CD14-positive monocyte (primary cell): ENCODE data around the gene UBR1. TPM values are rescaled to one million over a fixed set of nuclear protein-coding genes. Genes with fewer than 3 reads are reported as not detected.
"Not testable (repeated sequence)": the region's sequence is repeated elsewhere in the genome, so short reads cannot be mapped to it uniquely, and the experiment has no call there.

Experiments used
- DNase-seq, 3 donors: peaks; one replicate each; pipeline ENCODE4 v3.0.0-alpha.2; 2011 to 2022
- H2AFZ ChIP-seq: 2 replicates; pipeline ENCODE4 v1.6.0; 2012; ENCODE audit warnings: mild to moderate bottlenecking, low read depth, low read length, inconsistent platforms; ENCODE audit not compliant: insufficient read depth, poor library complexity, severe bottlenecking
- H3K27ac ChIP-seq, 2 donors: 1 replicate in 1 of 2; 2 replicates in 1 of 2; pipeline ENCODE4 v1.5.1; 2012 to 2013; ENCODE audit warnings: low read length in 2 of 2, control low read depth in 1 of 2, inconsistent platforms in 1 of 2, low read depth in 1 of 2, mild to moderate bottlenecking in 1 of 2
- H3K27me3 ChIP-seq, 2 donors: one replicate each; pipeline versions ENCODE4 v1.6.0 to v1.6.1; 2011 to 2013; ENCODE audit warnings: low read length in 2 of 2; ENCODE audit not compliant: control insufficient read depth in 2 of 2, insufficient read depth in 2 of 2
- H3K36me3 ChIP-seq, 2 donors: replicated peaks in 1 of 2; 1 replicate in 1 of 2; 2 replicates in 1 of 2; pipeline versions ENCODE4 v1.5.1 to v1.6.1; 2012 to 2013; ENCODE audit warnings: low read length in 2 of 2, control low read depth in 1 of 2, inconsistent platforms in 1 of 2, mild to moderate bottlenecking in 1 of 2; ENCODE audit not compliant: insufficient read depth in 2 of 2, control insufficient read depth in 1 of 2
- H3K4me1 ChIP-seq, 2 donors: 1 replicate in 1 of 2; 2 replicates in 1 of 2; pipeline versions ENCODE4 v1.5.1 to v1.6.1; 2012 to 2013; ENCODE audit warnings: low read length in 2 of 2, control low read depth in 1 of 2, inconsistent platforms in 1 of 2, mild to moderate bottlenecking in 1 of 2, moderate library complexity in 1 of 2; ENCODE audit not compliant: insufficient read depth in 2 of 2, control insufficient read depth in 1 of 2
- H3K4me2 ChIP-seq: replicated peaks from 2 replicates; pipeline ENCODE3; 2012; ENCODE audit warnings: low read length, moderate library complexity, mild to moderate bottlenecking; ENCODE audit not compliant: poor library complexity, severe bottlenecking; ENCODE audit errors: extremely low read depth
- H3K4me3 ChIP-seq, 3 experiments: fragments of 200-600 bp in 1 of 3; sonication (generic) in 1 of 3; replicated peaks in 1 of 3; 1 replicate in 2 of 3; 2 replicates in 1 of 3; pipeline ENCODE4 v1.5.1; 2011 to 2013; ENCODE audit warnings: low read length in 3 of 3, mild to moderate bottlenecking in 3 of 3, control low read depth in 2 of 3, low read depth in 2 of 3, inconsistent platforms in 1 of 3, moderate library complexity in 1 of 3
- H3K79me2 ChIP-seq: 2 replicates; pipeline ENCODE4 v1.6.0; 2012; ENCODE audit warnings: mild to moderate bottlenecking, control low read depth, inconsistent platforms, low read length, moderate library complexity; ENCODE audit not compliant: insufficient read depth
- H3K9ac ChIP-seq: 2 replicates; pipeline ENCODE4 v1.6.0; 2017; ENCODE audit warnings: low read length, mild to moderate bottlenecking; ENCODE audit not compliant: insufficient read depth, poor library complexity, severe bottlenecking
- H3K9me3 ChIP-seq, 2 donors: replicated peaks in 1 of 2; 1 replicate in 1 of 2; 2 replicates in 1 of 2; pipeline versions ENCODE4 v1.5.1 to v1.6.1; 2012 to 2013; ENCODE audit warnings: low read length in 2 of 2, control low read depth in 1 of 2; ENCODE audit not compliant: control insufficient read depth in 1 of 2, insufficient read depth in 1 of 2
- H4K20me1 ChIP-seq: 2 replicates; pipeline ENCODE4 v1.6.0; 2012; ENCODE audit warnings: mild to moderate bottlenecking, low read length, control low read depth, moderate library complexity; ENCODE audit not compliant: insufficient read depth
- H3K27ac Mint-ChIP-seq, 7 donors: one replicate each; pipeline ENCODE4 v1.8.0; 2020; ENCODE audit warnings: mild to moderate bottlenecking in 7 of 7, mixed read lengths in 7 of 7, moderate library complexity in 6 of 7, inconsistent platforms in 2 of 7
- H3K27me3 Mint-ChIP-seq, 3 donors: one replicate each; pipeline ENCODE4 v1.8.0; 2021 to 2022; ENCODE audit warnings: low read depth in 3 of 3, mild to moderate bottlenecking in 3 of 3, mixed read lengths in 3 of 3, moderate library complexity in 3 of 3, inconsistent platforms in 1 of 3
- H3K36me3 Mint-ChIP-seq, 2 donors: one replicate each; pipeline ENCODE4 v1.8.0; 2020; ENCODE audit warnings: mixed read lengths in 2 of 2, inconsistent platforms in 1 of 2, mild to moderate bottlenecking in 1 of 2
- H3K4me1 Mint-ChIP-seq: one replicate; pipeline ENCODE4 v1.8.0; 2020; ENCODE audit warnings: mild to moderate bottlenecking, mixed read lengths
- H3K4me3 Mint-ChIP-seq, 2 donors: one replicate each; pipeline ENCODE4 v1.8.0; 2020; ENCODE audit warnings: mild to moderate bottlenecking in 2 of 2, mixed read lengths in 2 of 2, moderate library complexity in 1 of 2
- H3K9me3 Mint-ChIP-seq, 7 donors: one replicate each; pipeline ENCODE4 v1.8.0; 2020 to 2022; ENCODE audit warnings: mixed read lengths in 7 of 7, mild to moderate bottlenecking in 6 of 7, moderate library complexity in 6 of 7, inconsistent platforms in 2 of 7
- WGBS: methylation state at CpG from one replicate; pipeline ENCODE4 v1.1.5; 2013; ENCODE audit warnings: missing lambda C conversion rate; ENCODE audit not compliant: insufficient coverage; 5-methylcytosine and 5-hydroxymethylcytosine counted together
- intact Hi-C, 2 donors: fragments of 100-400 bp; cut with micrococcal nuclease; formaldehyde crosslinking; loops; one replicate each; pipeline versions ENCODE4 v1.15.0 to v1.15.1; 2023
- polyA plus RNA-seq, 3 donors: library from polyadenylated mRNA; depleted of rRNA in 1 of 3; unstranded in 2 of 3; stranded (reverse) in 1 of 3; fragments of 300-500 nt in 2 of 3; fragments of >200 nt in 1 of 3; fragmentation: Illumina TruSeq in 2 of 3; gene quantifications; 1 replicate in 2 of 3; 2 replicates in 1 of 3; pipeline ENCODE4 v1.2.3, GENCODE V29; 2012 to 2021
- TF ChIP-seq, protein P1 (sequence below): fragments of 200-600 bp; IDR thresholded peaks from one replicate; pipeline ENCODE4 v1.8.0; 2022; ENCODE audit warnings: antibody characterized with exemption, mild to moderate bottlenecking

UBR1 gene
- polyA plus RNA-seq, 3 donors: 5.1 to 7.9 (median 6.3) TPM

DNA sequence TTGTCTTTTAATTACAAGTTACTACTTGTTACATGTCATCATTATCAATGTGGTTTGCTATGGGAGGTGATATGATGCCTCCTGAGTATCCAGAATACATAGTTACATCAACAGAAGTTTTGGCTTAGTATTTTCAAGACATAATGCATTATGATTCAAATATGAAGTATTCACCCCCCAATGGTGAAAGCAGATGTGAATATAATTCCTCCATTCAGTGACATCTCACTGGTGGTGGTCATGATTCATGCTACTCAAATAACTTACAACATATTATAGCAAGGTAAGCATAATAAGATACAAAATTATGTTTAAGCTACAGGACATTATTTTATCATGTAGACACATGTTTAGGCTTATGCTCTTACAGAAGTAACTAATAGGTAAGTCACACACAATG, 150.3 kb downstream of the UBR1 start:
- H3K27me3 Mint-ChIP-seq: no peaks in the 10 kb centered on the region
- Histone ChIP-seq H2AFZ (no peak overlapping the region), H3K27ac (no peak overlapping the region), H3K4me2 (no peak overlapping the region), H3K4me1 (no peaks in the 10 kb centered on the region), H3K9me3 (no peaks in the 10 kb centered on the region), H3K4me3 (no peak overlapping the region), H3K9ac (no peak overlapping the region), H4K20me1 (no peaks in the 10 kb centered on the region), H3K79me2 (no peaks in the 10 kb centered on the region), H3K36me3 (peaks cover 68 to 98% of the 10 kb centered on the region in 2 donors), H3K27me3 (no peaks in the 10 kb centered on the region)
- no peaks in the 10 kb centered on the region for H3K4me1 Mint-ChIP-seq
- intact Hi-C loops: no loop called here
- peaks cover 72 to 78% of the 10 kb centered on the region in 2 donors for H3K36me3 Mint-ChIP-seq
- peaks cover 4 to 11% (median 8%) of the 10 kb centered on the region in 7 donors for H3K9me3 Mint-ChIP-seq
- TF ChIP-seq, protein P1, sequence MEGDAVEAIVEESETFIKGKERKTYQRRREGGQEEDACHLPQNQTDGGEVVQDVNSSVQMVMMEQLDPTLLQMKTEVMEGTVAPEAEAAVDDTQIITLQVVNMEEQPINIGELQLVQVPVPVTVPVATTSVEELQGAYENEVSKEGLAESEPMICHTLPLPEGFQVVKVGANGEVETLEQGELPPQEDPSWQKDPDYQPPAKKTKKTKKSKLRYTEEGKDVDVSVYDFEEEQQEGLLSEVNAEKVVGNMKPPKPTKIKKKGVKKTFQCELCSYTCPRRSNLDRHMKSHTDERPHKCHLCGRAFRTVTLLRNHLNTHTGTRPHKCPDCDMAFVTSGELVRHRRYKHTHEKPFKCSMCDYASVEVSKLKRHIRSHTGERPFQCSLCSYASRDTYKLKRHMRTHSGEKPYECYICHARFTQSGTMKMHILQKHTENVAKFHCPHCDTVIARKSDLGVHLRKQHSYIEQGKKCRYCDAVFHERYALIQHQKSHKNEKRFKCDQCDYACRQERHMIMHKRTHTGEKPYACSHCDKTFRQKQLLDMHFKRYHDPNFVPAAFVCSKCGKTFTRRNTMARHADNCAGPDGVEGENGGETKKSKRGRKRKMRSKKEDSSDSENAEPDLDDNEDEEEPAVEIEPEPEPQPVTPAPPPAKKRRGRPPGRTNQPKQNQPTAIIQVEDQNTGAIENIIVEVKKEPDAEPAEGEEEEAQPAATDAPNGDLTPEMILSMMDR: no peak
- H3K4me3 Mint-ChIP-seq: no peak overlapping the region
- DNase-seq: no peak
- no peak overlapping the region for H3K27ac Mint-ChIP-seq

DNA sequence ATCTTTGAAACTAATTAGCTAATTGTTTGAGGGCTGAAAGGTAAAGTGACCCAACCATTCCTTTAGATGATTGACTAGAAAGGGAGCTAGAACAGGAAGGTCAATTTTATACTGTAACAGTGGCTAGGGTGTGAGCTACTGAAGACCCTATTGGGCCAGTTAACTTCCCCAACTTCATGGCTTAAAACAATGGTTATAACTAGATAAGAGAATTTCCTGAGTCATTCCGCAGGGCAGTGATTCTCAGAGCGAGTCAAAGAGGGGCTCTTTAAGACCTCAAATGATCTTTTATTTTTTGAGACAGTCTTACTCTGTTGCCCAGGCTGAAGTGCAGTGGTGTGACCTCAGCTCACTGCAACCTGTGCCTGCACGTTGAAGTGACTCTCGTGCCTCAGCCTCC, 151.5 kb downstream of the UBR1 start:
- 100% methylated on average over 4 of the region's 4 CpGs for WGBS
- Mint-ChIP-seq H3K27ac (no peak overlapping the region), H3K4me1 (no peaks in the 10 kb centered on the region), H3K4me3 (no peak overlapping the region), H3K27me3 (no peaks in the 10 kb centered on the region), H3K9me3 (peaks cover 5 to 12% (median 8%) of the 10 kb centered on the region in 7 donors), H3K36me3 (peaks cover 66 to 78% of the 10 kb centered on the region in 2 donors)
- TF ChIP-seq, protein P1: no peak
- Histone ChIP-seq H3K27ac (no peak overlapping the region), H3K36me3 (peaks cover 67 to 97% of the 10 kb centered on the region in 2 donors), H3K4me1 (no peaks in the 10 kb centered on the region), H3K27me3 (no peaks in the 10 kb centered on the region), H3K79me2 (no peaks in the 10 kb centered on the region), H3K9ac (no peak overlapping the region), H4K20me1 (no peaks in the 10 kb centered on the region), H3K4me3 (no peak overlapping the region), H3K9me3 (no peaks in the 10 kb centered on the region), H3K4me2 (no peak overlapping the region), H2AFZ (no peak overlapping the region)
- no peak for DNase-seq
- intact Hi-C loops: no loop called here

GRCh38 chr15:42948898-42949297, 156.9 kb downstream of the UBR1 start:
- H3K79me2 ChIP-seq, H3K4me1 Mint-ChIP-seq, H3K9ac ChIP-seq, H3K27ac Mint-ChIP-seq, H3K9me3 Mint-ChIP-seq, H3K9me3 ChIP-seq, H3K27me3 ChIP-seq, H3K27me3 Mint-ChIP-seq, H3K4me3 ChIP-seq, H4K20me1 ChIP-seq, intact Hi-C loops, H3K27ac ChIP-seq, H2AFZ ChIP-seq, H3K4me2 ChIP-seq, H3K4me1 ChIP-seq, H3K4me3 Mint-ChIP-seq, DNase-seq: not testable (repeated sequence)
- peaks cover 75 to 82% of the 10 kb centered on the region in 2 donors for H3K36me3 Mint-ChIP-seq
- WGBS: no CpG with 5 or more reads among the region's 3 CpGs
- peaks cover 69 to 79% of the 10 kb centered on the region in 2 donors for H3K36me3 ChIP-seq
